ENCODE results near the gene SDHAF1.
"Not testable (repeated sequence)": the region's sequence is repeated elsewhere in the genome, so short reads cannot be mapped to it uniquely, and the experiment has no call there.

Gene SDHAF1

DNA sequence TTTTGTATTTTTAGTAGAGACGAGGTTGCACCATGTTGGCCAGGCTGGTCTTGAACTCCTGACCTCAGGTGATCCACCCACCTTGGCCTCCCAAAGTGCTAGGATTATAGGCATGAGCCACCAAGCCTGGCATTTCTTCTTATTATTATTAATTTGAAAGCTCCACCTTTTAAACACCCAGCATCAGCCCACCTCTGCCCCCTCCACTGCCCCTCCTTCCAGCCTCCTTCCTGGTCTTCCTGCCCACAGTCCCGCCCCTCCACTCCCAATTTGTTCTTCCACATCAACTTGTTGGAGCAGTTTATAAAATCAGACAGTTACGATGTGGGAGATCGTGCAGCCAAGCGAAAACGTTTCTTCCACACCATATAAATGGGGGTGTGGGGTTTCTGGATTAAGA, 45.5 kb downstream of the SDHAF1 start:
- no peaks in the 10 kb centered on the region for H3K9me3 ChIP-seq (ENCODE audit: control insufficient read depth, low read length)
- H3K4me3 ChIP-seq (ENCODE audit: insufficient read depth, low read depth, low read length), result no peak overlapping the region
- H3K27ac ChIP-seq (ENCODE audit: insufficient read depth, low read depth, low read length, poor library complexity, severe bottlenecking), result no peak overlapping the region
- peaks cover 5% of the 10 kb centered on the region for H3K4me1 ChIP-seq (ENCODE audit: control insufficient read depth, insufficient read depth, low read length)
- WGBS, 2 experiments, result 86 to 93% methylated on average over 2 to 4 of the region's 6 CpGs
- H3K36me3 ChIP-seq (ENCODE audit: control insufficient read depth, insufficient read depth, low read length), result no peaks in the 10 kb centered on the region
- no peaks in the 10 kb centered on the region for H3K27me3 ChIP-seq (ENCODE audit: control insufficient read depth, insufficient read depth, low read length, poor library complexity, severe bottlenecking)

GRCh38 chr19:36041092-36041491, 46.1 kb downstream of the SDHAF1 start:
- H3K9me3 ChIP-seq (ENCODE audit: control insufficient read depth, low read length); H3K27ac ChIP-seq (ENCODE audit: insufficient read depth, low read depth, low read length, poor library complexity, severe bottlenecking); H3K27me3 ChIP-seq (ENCODE audit: control insufficient read depth, insufficient read depth, low read length, poor library complexity, severe bottlenecking); H3K4me1 ChIP-seq (ENCODE audit: control insufficient read depth, insufficient read depth, low read length); H3K4me3 ChIP-seq (ENCODE audit: insufficient read depth, low read depth, low read length); H3K36me3 ChIP-seq (ENCODE audit: control insufficient read depth, insufficient read depth, low read length): not testable (repeated sequence)
- WGBS, 2 experiments, result 89 to 92% methylated on average over 6 of the region's 6 CpGs

- Histone ChIP-seq H3K36me3 (ENCODE audit: control insufficient read depth, insufficient read depth, low read length) (no peaks in the 10 kb centered on the region), H3K9me3 (ENCODE audit: control insufficient read depth, low read length) (no peaks in the 10 kb centered on the region), H3K4me1 (ENCODE audit: control insufficient read depth, insufficient read depth, low read length) (peaks cover 5% of the 10 kb centered on the region), H3K27me3 (ENCODE audit: control insufficient read depth, insufficient read depth, low read length, poor library complexity, severe bottlenecking) (no peaks in the 10 kb centered on the region), H3K27ac (ENCODE audit: insufficient read depth, low read depth, low read length, poor library complexity, severe bottlenecking) (no peak overlapping the region), H3K4me3 (ENCODE audit: insufficient read depth, low read depth, low read length) (no peak overlapping the region)
- WGBS, 2 experiments, result 47 to 48% methylated on average over 3 of the region's 3 CpGs
These were observed 46.8 kb downstream of the SDHAF1 start for GRCh38 chr19:36041831-36042230.

DNA sequence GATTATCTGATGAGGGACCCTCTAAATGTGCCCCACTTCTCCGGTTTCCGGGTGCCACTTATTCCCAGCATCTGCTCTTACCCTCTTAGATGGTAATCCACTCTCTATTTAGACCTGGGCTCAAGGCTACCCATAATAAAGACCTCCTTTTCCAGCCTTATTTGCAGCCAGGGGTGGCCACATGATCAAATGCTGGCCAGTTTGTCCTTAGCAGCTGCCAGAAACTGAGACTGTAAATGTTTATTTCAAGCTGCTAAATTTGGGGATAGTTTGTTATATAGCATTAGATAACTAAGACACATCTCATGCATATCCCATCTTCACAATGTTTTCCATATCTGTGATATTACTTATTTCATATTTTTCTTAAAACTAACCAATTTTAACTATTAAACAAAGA, 49.0 kb downstream of the SDHAF1 start:
- peaks cover 5% of the 10 kb centered on the region for H3K4me1 ChIP-seq (ENCODE audit: control insufficient read depth, insufficient read depth, low read length)
- no peak overlapping the region for H3K4me3 ChIP-seq (ENCODE audit: insufficient read depth, low read depth, low read length)
- no peak overlapping the region for H3K27ac ChIP-seq (ENCODE audit: insufficient read depth, low read depth, low read length, poor library complexity, severe bottlenecking)
- 94 to 95% methylated on average over 2 of the region's 2 CpGs for WGBS, 2 experiments
- no peaks in the 10 kb centered on the region for H3K9me3 ChIP-seq (ENCODE audit: control insufficient read depth, low read length)
- H3K36me3 ChIP-seq (ENCODE audit: control insufficient read depth, insufficient read depth, low read length), result no peaks in the 10 kb centered on the region
- no peaks in the 10 kb centered on the region for H3K27me3 ChIP-seq (ENCODE audit: control insufficient read depth, insufficient read depth, low read length, poor library complexity, severe bottlenecking)
